C1 segment of cervical spinal cord (tissue), 14 donors: ENCODE measurements around the gene FBXW11.

ENCODE experiments used
- DNase-seq, 14 donors: peaks; one replicate each; lab custom pipeline; 2025; lab: John Stamatoyannopoulos, UW

Gene FBXW11

DNA sequence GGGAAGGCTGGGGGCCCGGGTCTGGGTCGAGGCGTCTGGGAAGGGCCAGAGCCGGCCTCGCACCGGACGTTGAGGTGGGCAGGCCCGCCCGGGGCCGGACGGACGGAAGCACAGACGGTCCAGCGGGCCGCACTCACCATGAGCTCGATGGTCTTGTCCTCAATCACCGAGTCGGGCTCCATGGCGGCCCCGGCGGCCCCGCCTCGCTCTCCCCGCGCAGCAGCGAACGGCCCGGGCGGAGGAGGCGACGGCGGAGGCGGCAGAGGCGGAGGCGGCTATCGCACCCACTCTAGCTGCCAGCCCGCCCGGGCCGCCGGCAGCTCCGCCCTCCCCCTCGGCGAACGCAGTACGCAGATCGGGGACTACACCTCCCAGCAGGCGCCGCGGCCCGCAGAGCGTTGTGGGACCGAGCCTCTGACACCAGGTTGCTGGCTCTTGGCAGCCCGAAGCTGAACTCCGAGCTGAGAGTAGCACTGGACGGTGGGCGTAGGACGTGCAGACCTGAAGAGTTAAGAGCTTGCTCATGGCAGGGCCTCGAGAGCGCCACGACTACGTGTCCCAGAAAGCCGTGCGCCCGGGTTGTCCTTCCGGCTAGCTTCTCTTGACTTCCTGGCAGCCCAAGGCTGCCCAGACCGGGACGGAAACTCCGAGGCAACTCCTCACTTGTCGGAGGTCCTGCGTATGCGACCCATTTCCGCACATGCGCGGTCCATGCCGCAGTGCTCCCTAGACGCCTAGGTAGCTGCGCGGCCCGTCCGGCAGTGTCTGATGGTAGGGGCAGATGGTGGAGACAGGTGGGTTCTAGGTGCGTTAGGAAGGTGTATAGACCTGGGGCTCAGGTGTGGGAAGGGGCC is at the start of gene FBXW11:
TSS of gene FBXW11 (minus strand) at position 318 of the 854 bp plus-strand sequence. CDS start at position 182, 136 bp downstream.
- peak; percentile 54 to 100 (median 94) for DNase-seq

DNA sequence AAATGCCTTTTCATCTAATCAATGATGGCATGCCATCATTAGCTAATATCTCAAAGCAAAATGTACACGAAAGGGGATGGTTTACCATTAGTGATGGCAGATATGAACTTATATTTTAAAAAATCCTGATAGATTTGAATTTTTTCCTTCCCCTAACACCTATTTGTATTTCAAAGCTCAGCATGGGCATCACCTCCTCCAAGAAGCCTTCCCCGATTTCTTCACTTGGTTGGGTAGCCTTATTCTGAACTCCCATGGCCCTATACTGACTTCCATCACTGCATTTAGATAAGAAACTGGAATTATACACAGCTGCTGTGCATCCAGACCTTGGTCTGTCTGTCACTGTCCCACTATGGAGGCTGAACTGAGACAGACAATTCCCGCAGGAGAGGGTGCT is 49.6 kb upstream of the FBXW11 start:
- DNase-seq, result no peak

DNA sequence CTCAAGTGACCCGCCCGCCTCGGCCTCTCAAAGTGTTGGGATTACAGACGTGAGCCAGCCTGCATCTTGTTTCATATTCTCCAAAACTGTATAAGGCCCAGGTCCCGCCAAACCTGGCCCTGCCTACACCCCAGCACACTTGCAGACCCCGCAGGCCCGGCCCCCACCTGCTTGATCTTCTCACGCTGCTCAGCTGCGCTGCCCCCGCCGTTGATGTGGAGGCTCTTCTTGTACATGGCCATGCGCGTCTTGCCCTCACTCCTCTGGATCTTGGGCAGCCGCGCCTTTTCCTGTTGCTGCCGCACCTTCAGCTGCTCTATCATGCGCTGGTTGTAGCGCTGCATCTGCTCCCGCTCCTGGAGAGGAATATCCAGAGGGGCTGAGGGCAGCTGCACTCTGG is 49.0 kb upstream of the FBXW11 start:
- no peak for DNase-seq

DNA sequence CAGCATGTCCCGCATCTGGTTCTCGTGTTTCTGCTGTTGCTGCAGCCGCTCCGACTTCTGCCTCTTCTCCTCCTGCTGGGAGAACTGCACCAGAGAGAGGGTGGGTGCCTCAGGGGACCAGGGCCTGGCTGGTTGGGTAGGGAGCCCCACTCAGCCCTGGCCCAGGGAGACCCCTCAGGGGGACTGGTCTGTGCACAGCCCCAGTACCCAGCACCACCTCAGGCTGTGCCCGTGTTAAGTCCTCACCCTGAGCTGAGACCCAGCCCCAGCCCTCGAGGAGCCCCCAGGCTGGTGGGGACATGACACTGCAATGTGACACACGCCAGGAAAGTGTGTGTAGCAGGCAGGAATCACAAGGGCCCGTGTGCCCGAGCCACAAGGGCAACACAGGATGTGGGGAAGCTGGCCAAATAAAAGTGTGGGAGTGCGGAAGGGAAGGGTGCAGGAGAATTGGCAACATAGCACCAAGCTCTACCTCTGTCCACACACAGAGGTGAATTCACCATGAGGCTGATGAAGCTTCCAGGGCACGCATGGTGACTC is 48.2 kb upstream of the FBXW11 start:
- no peak for DNase-seq

DNA sequence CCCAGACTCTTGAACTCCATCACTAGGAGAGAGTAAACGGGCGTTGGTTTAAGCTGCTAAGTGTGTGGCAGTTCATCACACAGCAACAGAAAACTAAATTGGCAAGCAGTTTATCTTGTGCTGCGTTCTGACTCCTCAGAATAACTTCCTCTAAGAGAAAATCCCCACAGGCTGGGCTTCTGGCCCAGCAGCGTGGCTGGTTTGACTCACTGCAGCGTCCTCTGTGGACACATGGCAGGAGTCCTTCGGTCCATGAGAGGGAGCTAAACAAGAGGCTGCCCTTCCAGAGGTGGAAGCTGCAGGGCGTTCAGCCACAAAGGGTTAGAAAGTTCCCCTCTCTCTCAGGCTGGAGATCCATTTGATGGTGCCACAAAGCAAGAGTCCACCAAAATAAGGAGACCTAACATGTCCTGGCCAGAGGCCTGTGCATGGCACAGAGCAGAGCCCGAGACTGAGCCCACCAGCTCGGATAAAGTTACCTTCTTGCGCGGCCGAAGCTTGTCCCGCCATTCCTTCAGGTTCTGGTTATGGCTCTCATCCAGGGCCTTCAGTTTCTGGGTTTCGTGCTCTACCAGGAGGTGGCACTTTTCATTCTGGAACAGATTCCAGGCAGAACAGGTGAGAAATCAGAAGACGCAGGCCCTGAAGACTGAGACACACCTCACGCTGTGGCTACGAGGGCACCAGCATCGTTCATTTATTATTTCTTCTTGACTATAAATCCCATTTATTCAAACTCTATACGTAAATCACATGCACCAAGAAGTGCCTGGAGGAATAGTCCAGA is 46.2 kb upstream of the FBXW11 start:
- peak in 2 of 14 donors; percentile 24 to 56 for DNase-seq

DNA sequence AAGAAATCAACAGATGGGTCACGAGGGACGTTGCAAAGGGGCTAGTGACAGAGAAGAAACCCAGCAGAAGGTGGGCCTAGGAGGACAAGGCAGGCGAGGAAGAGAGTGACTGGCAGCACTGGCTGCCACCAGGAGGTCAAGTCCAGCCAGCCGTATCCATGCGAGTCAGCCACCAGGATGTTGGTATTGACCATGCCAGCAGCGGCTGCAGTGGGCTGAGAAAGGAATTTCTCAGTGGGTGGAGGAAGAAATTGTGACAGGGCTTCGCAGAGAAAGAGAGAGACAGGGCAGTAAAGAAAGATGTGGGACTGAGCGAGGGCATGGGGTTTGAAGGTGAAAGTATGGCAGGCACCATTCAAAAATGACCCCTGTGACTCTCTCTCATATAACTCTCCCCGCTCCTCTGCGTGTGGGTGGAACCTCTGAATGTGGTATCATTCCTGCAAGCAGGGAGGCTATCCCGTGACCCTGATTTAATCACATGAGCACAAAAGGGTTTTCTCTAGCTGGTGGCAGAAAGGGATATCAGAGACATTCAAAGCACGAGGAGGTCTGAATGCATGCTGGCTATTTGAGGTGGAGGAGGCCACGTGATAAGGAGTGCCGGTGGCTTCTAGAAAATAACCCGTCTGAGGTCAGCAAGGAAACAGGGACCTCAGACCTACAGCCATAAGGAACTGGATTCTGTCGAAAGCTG is 45.4 kb upstream of the FBXW11 start:
- no peak for DNase-seq

DNA sequence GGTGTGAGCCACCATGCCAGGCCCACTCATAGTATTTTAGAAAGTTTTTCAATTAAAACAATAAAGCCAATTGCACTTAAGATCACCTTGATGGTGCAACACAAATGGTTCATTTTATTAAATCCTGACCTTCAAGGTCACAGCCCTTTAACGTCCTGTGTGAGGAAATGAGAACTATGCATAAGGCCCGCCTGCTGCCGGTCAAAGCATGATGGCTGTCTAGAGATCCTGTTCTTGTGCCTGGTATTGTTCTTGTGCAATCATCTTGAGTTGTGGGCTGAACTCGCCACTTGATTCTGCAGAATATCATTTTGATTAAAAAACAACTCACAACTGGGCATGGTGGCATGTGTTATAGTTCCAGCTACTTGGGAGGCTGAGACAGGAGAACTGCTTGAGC is 43.6 kb upstream of the FBXW11 start:
- no peak for DNase-seq

DNA sequence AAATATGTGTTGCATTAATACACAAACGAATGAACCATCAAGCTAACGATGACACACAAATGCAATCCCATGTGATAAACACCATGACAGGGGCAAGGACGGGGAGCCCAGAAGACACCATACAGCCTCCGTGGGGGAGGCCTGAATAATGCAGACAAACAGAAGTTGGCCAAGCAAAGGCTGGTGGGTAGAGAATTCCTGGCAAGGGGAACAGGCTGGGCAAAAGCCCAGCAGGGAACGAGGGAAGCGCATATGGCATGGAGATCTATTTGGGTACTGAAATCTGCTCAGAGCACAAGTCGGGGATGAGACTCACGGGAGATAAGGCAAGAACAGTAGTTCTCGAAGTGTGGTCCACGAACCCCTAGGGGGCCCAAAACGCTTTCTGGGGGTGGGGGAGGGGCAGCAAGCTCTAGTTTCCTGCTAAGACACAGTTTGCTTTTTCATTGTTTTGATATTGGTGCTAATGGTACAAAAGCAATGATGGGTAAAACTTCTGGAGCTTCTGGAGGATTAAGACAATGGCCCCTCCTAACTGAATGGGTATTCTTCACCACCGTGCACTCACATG is 42.9 kb upstream of the FBXW11 start:
- peak in 2 of 14 donors; percentile 12 to 95 for DNase-seq

DNA sequence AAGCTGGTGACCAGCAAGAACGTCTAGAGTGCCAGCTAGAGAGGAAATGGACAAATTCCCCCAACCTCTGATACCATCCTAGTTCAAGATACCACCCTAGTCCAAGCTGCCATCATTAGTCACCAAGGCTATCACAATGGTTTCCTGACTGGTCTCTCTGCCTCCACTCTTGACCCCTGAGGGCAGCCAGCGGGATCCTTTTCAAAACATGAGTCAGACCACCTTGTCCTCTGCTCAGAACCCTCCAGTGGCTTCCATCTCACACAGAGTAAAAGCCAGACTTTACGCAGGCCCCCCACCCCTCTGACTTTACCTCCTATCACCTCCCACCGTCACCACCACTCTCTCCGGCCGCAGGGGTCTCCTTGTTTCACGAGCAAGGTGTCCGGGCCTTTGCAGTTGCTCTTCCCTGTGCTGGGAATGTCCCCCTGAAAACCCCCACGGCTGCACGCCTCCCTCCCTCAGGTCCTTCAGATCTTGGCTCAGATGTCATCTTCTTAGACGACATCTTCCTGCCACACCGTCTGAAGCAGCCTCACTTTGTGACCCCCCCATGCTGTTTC is 42.2 kb upstream of the FBXW11 start:
- DNase-seq, result no peak

DNA sequence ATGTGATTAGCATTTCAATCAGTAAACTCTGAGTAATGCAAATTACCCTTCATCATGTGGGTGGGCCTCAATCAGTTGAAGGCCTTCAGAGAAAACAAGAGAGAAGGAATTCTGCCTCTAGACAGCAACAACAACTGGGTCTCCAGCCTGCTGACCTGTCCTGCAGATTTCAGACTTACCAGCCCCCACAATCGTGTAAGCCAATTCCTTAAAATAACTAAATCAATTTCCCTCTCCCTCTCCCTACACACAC is 41.7 kb upstream of the FBXW11 start:
- no peak for DNase-seq

DNA sequence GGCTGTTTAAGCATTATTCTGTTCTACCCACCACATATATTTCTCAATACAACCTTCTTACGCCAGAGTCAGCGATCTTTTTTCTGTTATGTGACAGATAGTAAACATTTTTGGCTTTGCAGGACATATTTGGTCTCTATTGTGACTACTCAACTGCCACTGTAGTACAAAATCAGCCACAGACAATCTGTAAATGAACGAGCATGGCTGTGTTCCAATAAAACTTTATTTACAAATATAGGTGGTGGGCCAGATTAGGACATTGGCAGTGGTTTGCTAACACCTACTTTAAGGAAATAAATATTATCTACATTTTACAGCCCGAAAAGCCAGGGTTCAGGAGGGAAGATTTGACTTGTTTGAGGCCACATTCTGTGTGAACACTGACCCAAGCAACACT is 40.2 kb upstream of the FBXW11 start:
- no peak for DNase-seq

DNA sequence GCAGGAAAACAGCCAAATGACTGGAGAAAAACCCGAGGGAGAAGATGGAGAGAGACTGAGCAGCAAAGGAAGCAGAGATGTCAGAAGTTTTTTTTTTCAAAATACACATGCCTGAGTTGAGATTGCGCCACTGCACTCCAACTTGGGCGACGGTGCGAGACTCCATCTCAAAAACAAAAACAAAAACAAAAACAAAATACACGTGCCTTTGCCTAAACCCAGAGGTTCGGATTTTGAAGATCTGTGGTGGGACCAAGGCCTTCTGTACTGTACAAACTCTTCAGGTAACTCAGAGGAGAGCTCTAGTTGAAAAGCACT is 38.8 kb upstream of the FBXW11 start:
- DNase-seq, result no peak

DNA sequence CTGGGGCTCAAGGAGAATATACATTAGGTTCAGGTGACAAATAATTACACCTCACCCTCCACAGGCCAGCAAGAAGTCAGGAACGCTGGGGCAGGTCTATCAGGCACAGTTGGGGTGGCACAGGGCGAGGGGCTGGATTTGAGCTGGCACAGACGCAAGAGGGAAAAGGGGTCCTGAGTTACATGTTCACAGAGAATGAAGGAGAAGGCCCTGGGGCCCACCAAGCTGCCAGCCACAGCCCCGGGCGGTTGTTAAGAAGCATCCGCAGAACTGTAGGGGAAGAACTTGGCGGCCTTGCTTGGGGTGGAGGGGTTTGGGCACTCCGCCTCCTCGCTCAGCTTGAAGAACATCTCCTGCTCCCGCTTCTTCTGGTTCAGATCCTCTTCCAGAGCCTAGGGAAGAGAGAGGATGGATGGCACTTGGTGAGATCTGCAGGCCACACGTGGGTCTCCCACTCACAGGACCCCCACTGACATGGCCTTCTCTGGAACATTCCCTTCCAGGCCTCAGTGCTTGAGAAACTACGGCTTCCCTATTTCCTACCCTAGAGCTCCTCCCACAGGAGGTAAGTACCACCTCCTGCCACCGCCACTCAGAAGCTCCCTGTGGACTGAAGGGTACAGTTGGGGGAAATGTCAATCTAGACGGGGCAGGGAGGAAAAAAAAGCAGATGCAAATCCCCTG is 38.3 kb upstream of the FBXW11 start:
- no peak for DNase-seq

DNA sequence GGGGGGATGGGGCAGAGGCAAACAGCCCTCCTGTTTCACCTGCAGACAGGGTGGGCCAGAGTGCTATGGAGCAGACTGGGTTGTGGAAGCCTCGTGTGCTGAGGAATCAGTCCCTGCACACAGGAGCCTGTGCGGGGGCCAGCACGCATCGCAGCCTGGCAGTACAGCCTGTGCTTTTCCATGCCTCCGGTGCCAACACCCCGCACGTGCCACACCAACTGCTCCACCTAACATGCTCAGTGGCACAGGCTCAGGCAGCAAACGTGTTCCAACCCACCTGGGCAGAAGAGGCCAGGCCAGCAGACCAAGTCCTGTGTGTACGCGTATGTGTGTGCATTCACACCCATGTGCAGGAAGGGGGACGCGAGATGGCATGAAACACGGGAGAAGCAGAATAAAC is 37.4 kb upstream of the FBXW11 start:
- peak in 2 of 14 donors; percentile 31 to 98 for DNase-seq

DNA sequence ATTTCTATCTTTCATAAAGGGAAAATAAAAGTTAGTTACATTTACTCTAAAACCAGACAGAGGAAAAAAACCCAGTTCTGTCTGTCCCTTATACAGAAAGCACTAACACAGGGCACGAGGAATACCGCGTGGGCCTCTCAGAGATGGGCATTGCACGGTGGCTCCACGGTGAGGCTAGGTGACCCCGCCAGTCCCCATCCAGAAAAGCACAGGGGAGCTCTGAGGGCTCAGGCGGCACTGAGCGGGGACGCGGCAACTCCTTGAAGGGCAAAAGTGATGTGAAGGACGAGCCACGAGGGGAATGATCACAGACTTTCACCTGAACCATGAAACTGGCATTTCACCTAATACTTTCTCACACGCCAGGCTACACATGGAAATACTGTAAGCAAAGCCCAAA is 35.7 kb upstream of the FBXW11 start:
- DNase-seq, result no peak

DNA sequence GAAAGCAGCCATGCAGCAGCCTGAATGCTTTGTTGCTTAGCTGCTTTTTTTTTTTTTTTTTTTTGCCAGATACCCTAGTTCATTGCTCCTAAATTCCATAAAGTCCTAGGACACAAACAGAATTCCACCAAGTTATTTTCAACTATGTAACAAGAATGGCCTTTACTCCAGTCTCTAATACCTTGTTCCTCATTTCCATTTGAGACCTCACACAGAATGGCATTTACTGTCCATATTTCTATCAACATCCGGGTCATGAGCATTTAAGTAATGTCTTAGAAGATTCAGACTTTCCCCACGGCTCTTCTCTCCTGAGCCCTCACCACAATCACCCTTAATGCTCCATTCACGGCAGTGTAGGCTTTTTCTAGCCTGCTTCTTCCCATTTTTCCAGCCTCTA is 31.7 kb upstream of the FBXW11 start:
- no peak for DNase-seq

DNA sequence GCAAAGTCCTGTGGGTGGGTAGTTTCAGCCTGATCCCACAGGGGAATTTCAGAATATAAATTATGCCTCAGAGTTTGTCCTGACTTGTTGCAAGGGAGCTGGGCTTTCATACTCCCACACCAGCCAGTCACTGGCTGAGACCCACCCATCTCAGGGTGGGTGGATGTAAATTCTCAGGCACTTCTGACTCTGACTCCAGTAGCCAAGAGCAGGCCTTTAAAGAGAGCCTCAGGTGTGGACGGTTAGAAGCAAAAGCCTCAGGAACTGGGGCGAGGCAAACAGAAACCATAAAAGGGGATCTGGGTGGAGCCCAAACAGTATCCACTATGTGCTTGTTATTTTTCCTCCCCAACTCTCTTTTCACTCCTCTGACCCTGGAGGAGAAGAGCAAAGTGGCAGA is 28.6 kb upstream of the FBXW11 start:
- no peak for DNase-seq

DNA sequence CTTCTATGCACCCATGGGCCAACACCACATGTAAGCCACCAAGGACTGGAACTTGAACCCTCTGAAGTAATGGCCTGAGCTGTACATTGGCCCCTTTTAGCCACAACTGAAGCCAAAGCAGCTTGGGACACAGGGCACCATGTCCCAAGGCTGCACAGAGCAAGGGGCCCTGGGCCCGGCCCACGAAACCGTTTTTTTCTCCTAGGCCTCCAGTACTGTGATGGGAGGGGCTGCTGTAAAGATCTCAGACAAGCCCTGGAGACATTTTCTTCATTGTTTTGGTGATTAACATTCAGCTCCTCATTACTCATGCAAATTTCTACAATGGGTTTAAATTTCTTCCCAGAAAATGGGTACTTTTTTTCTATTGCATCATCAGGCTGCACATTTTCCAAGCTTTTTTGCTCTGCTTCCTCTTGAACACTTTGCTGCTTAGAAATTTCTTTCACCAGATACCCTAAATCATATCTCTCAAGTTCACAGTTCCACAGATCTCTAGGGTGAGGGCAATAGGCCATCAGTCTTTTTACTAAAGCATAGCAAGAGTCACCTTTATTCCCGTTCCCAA is 25.5 kb upstream of the FBXW11 start:
- no peak for DNase-seq

DNA sequence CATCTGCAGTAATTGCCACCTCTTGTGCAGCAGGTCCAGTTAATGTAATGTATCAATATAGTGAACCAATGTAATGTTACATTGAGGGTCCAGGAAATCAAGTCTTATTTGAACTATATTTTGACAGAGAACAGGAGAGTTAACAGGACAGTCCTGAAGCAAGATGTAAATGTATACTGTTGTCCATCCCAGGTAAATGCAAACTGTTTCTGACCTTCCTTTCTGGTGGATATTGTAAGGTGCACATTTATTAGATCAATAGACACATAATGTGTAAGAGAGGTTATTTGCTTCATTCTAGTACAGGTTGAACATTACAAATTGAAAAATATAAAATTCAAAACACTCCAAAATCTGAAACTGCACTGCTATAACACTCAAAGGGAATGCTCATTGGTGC is 23.4 kb upstream of the FBXW11 start:
- no peak for DNase-seq

DNA sequence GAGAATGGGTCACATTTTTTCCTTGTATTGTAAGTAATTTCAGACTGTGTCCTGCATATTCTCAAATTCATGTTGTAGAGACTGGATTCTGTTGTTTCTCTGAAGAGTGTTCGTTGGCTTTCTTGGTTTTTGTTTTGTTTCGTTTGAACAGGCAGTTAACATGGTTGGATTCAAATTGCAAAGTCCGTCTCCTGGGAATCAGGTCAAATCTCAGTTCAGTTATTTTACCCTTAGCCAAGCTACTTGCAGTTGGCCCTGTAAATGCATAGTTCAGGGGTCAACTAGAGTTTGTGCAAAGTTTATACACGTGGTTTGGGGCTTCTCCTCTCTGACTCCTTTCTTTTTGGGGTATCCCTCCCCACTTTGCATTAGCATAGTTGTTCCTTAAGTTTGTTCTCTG is 21.7 kb upstream of the FBXW11 start:
- no peak for DNase-seq
